Thyroid gland (tissue), 4 donors: ENCODE results near the gene CLMP. TPM values are rescaled to one million over a fixed set of nuclear protein-coding genes. Genes with fewer than 3 reads are reported as not detected.

ENCODE experiments used
- DNase-seq, 2 donors: peaks; one replicate each; pipeline ENCODE4 v3.0.0-alpha.2; 2019
- H3K27ac ChIP-seq, 3 donors: fragments of 200-600 bp; sonication (generic); 1 replicate in 2 of 3; 2 replicates in 1 of 3; pipeline ENCODE4 v1.5.1; 2016 to 2019; ENCODE audit warnings: mild to moderate bottlenecking in 1 of 3, moderate library complexity in 1 of 3
- H3K27me3 ChIP-seq: fragments of 200-600 bp; sonication (generic); one replicate; pipeline ENCODE4 v1.5.1; 2019
- H3K36me3 ChIP-seq, 2 donors: fragments of 200-600 bp; sonication (generic); one replicate each; pipeline ENCODE4 v1.5.1; 2016 to 2019
- H3K4me1 ChIP-seq, 2 donors: fragments of 200-600 bp; sonication (generic); one replicate each; pipeline ENCODE4 v1.5.1; 2017 to 2019
- H3K4me3 ChIP-seq, 3 donors: fragments of 200-600 bp; sonication (generic); replicated peaks in 1 of 3; 1 replicate in 2 of 3; 2 replicates in 1 of 3; pipeline ENCODE4 v1.5.1; 2016; ENCODE audit warnings: mild to moderate bottlenecking in 1 of 3
- H3K9me3 ChIP-seq: fragments of 200-600 bp; sonication (generic); one replicate; pipeline ENCODE4 v1.5.1; 2017
- CTCF ChIP-seq, 6 experiments: fragments of 200-600 bp in 3 of 6; fragments of 450-650 bp in 3 of 6; sonication (generic) in 3 of 6; IDR thresholded peaks; one replicate each; pipeline ENCODE4 v1.5.1; 2016 to 2019; ENCODE audit warnings: antibody characterized with exemption in 6 of 6, mild to moderate bottlenecking in 2 of 6, inconsistent platforms in 1 of 6, moderate library complexity in 1 of 6
- POLR2A ChIP-seq, 2 donors: fragments of 450-650 bp; IDR thresholded peaks; one replicate each; pipeline ENCODE4 v1.6.1; 2017; ENCODE audit warnings: antibody characterized with exemption in 2 of 2, mild to moderate bottlenecking in 2 of 2, moderate library complexity in 1 of 2
- WGBS, 2 donors: methylation state at CpG; one replicate each; pipeline ENCODE4 v1.1.5; 2017; 5-methylcytosine and 5-hydroxymethylcytosine counted together
- intact Hi-C: fragments of 100-400 bp; cut with DNase I; formaldehyde crosslinking; loops from one replicate; pipeline ENCODE4 v1.15.1; 2023
- total RNA-seq, 4 donors: library from RNA; depleted of rRNA; stranded (reverse); fragments of >200 nt; gene quantifications; one replicate each; pipeline ENCODE4 v1.2.3, GENCODE V29; 2016

The CLMP gene
- total RNA-seq, 4 donors from 2014 or later = 4.9 to 13.2 (median 9.3) TPM

- Histone ChIP-seq H3K36me3 (peaks cover 59 to 60% of the 10 kb centered on the region in 2 donors), H3K27me3 (no peaks in the 10 kb centered on the region), H3K27ac (no peak overlapping the region), H3K4me1 (peaks cover 30 to 33% of the 10 kb centered on the region in 2 donors), H3K9me3 (no peaks in the 10 kb centered on the region), H3K4me3 (no peak overlapping the region)
- DNase-seq = no peak
- no peak for TF ChIP-seq POLR2A (IDR thresholded peaks at IDR 0.05)
- TF ChIP-seq CTCF (IDR thresholded peaks at IDR 0.05) = no peak
- 73 to 81% methylated on average over 3 of the region's 3 CpGs for WGBS, 2 donors
- intact Hi-C loops = no loop called here
Measured at GRCh38 chr11:123056835-123057491, 138.1 kb downstream of the CLMP start.

- Histone ChIP-seq H3K4me1 (peaks cover 25 to 29% of the 10 kb centered on the region in 2 donors), H3K4me3 (no peak overlapping the region), H3K27me3 (no peaks in the 10 kb centered on the region), H3K9me3 (no peaks in the 10 kb centered on the region), H3K36me3 (peaks cover 53 to 55% of the 10 kb centered on the region in 2 donors), H3K27ac (no peak overlapping the region)
- 76 to 77% methylated on average over 6 of the region's 6 CpGs for WGBS, 2 donors
- intact Hi-C loops = no loop called here
- TF ChIP-seq CTCF (IDR thresholded peaks at IDR 0.05) = no peak
- no peak for TF ChIP-seq POLR2A (IDR thresholded peaks at IDR 0.05)
- no peak for DNase-seq
Measured at GRCh38 chr11:123055191-123055901, 139.7 kb downstream of the CLMP start.

GRCh38 chr11:123054301-123055065, 140.6 kb downstream of the CLMP start:
- WGBS, 2 donors = 34% methylated on average over 11 of the region's 11 CpGs
- Histone ChIP-seq H3K4me3 (no peak overlapping the region), H3K36me3 (peaks cover 44 to 46% of the 10 kb centered on the region in 2 donors), H3K27ac (no peak overlapping the region), H3K9me3 (no peaks in the 10 kb centered on the region), H3K4me1 (peaks cover 18 to 20% of the 10 kb centered on the region in 2 donors), H3K27me3 (no peaks in the 10 kb centered on the region)
- TF ChIP-seq CTCF (IDR thresholded peaks at IDR 0.05) = peak; percentile 39 to 71 (median 52)
- TF ChIP-seq POLR2A (IDR thresholded peaks at IDR 0.05) = no peak
- DNase-seq = no peak
- intact Hi-C loops = no loop called here

- Histone ChIP-seq H3K36me3 (peaks cover 30 to 32% of the 10 kb centered on the region in 2 donors), H3K4me1 (peaks cover 6 to 13% of the 10 kb centered on the region in 2 donors), H3K4me3 (no peak overlapping the region), H3K9me3 (no peaks in the 10 kb centered on the region), H3K27ac (no peak overlapping the region), H3K27me3 (no peaks in the 10 kb centered on the region)
- 80 to 82% methylated on average over 5 of the region's 5 CpGs for WGBS, 2 donors
- DNase-seq = no peak
- TF ChIP-seq POLR2A (IDR thresholded peaks at IDR 0.05) (no peak), CTCF (IDR thresholded peaks at IDR 0.05) (no peak)
- intact Hi-C loops = no loop called here
Measured at GRCh38 chr11:123052901-123053721, 141.9 kb downstream of the CLMP start.
